Skin epidermis (tissue), 12 donors: ENCODE measurements around the gene FLRT2.

Experiments
- H3K27ac ChIP-seq, 21 experiments: fragments of 200-600 bp; sonication (generic) in 11 of 21; one replicate each; pipeline ENCODE4 v1.5.0; 2020; ENCODE audit warnings: mild to moderate bottlenecking in 3 of 21, inconsistent platforms in 2 of 21, moderate library complexity in 2 of 21
- H3K4me3 ChIP-seq, 7 experiments: fragments of 200-600 bp; sonication (generic) in 2 of 7; one replicate each; pipeline ENCODE4 v1.5.0; 2020; ENCODE audit warnings: inconsistent platforms in 2 of 7, mild to moderate bottlenecking in 2 of 7, moderate library complexity in 1 of 7

FLRT2 gene

DNA sequence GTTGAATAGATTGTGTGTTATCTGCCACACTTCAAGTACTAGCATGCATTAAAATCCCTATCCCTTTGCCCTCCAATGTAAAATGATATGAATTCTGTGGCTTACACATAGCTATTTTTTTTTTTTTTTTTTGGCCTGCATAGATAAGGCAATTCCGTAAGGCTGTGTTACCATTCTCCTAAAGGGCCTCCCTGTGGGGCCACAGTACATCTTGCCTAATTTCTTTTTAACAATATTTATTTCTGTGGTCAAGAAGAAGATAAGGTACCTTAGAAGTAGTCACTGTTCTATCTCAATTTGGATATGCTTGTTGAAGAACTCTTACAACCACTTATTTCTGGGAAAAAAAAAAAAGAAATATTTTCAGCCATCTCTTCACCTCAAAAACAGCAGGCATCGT, 19.8 kb downstream of the FLRT2 start:
- no peak overlapping the region for H3K4me3 ChIP-seq
- no peak overlapping the region for H3K27ac ChIP-seq

DNA sequence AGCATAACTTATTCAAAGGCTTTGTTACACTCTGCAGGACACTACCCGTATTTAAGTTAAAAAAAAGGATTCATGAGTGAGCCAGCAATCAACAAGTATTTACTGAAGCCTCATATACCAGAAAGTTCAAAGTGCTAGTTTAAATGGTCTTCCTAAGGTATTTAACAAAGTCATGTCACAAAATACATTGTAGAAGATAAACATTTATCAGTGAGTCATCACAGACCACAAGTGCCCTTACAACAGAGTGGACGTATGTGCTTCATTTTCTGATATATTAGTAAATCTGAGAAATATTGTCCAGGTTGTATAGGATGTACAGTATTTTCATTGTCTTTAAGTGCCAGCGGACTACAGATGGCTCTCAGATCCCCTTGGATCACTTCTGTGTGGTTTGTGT, 24.2 kb downstream of the FLRT2 start:
- no peak overlapping the region for H3K27ac ChIP-seq
- H3K4me3 ChIP-seq: no peak overlapping the region

DNA sequence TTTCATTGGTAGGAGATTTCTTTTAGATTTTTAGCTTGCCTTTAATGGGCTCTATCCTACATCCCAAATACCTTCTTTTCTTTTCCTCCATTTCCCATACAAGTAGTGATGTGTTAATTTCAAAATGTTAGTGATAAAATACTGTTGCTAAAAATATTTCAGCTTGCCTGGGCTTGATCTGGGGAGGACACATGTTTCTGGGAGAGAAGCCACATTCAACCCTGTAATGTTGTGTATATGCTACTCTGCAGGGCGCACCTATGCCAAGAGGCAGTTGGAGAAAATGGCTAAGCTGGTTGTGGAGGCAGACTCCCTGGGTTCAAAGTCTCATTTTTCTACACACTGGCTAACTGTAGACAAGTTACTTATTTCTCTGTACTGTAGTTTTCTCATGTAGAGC, 26.3 kb downstream of the FLRT2 start:
- H3K27ac ChIP-seq: no peak overlapping the region

DNA sequence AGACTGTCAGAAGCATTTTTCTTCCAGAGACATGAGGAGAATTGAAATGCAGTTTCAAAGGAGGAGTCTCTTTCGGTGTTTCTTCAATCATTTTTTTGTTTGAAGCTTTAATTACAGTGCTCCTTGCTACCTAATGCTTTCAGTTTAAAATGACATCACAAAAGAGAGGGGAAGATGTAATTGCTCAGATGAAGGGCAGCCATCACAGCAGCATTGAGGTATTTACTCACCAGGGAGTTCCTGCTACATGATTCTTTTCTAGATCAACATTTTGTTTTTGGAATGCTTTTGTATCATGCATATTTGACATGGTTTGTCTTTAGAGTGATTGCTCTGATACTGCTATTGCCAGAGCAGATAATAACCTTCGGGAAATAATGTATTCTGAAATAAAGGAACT, 28.6 kb downstream of the FLRT2 start:
- Histone ChIP-seq H3K4me3 (no peak overlapping the region), H3K27ac (no peak overlapping the region)

More for the DNA sequence above, 26.3 kb downstream of the FLRT2 start:
- H3K4me3 ChIP-seq: no peak overlapping the region

DNA sequence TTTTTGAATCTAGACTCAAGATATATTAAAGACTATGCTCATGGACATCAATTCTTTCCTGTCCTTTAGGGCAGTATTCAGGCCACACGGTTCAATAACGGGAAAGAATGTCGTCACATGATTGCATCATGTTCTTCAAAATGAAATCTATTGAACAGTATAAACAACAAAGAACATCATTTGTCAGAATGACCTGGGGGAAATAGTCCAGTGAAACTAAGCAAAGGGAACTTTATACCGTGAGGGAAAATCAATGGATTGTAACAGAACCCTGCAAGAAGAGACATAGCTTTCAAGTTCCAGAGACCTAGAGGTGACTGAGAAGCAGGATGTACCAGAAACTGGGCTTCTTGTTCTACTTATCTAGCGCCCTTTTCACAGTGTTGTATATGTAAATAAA, 32.7 kb downstream of the FLRT2 start:
- Histone ChIP-seq H3K4me3 (no peak overlapping the region), H3K27ac (no peak overlapping the region)

DNA sequence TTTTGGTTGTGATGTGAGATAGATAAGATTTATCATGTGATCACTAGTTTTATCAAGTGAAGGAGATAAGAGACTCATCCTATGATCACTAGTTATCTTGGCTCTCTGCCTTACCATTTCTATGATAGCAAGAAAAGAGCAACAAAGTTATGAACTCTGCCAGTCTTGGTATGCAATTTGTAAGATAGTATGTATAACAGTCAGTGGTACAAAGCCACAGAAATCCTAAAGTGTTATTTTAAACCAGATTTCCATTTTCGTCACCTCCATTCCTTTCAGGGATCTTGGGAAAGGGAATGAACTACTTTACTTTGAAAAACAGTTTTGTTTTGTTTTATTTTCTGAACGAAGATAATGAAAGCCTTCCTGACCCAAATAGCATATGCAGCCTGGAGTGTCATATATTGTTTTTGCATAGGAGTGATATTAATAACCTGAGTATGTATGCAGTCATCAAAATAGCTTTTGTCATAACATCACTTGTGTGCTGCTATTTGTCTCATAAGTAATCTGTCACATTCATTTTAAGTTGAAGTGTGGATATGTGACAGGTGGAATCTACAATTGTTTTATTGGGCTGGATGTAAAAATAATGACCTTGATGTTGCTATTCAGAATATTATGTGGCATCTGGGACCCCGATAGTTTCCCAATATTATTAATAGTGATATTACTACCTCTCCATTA, 35.0 kb downstream of the FLRT2 start:
- no peak overlapping the region for H3K27ac ChIP-seq
- no peak overlapping the region for H3K4me3 ChIP-seq

DNA sequence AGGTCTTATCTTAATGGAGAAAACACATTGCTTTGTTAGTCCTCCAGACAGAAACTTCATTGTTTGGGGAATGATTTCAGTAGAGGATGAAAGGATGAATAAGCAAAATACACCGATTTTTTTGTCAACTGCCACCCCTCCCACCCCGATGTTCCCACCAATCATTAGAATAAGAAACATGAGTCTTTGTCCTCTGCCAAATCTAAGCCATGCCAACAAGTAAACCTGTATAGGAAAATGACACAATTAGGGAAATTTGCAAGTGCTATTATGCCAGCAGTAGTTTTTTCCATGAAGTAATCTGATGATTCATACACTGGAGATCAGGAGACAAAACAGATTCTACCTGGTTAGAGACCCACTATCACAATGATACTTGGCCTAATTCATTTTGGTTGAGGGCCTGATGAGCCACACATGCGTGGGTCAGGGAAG, 35.9 kb downstream of the FLRT2 start:
- no peak overlapping the region for H3K27ac ChIP-seq
- no peak overlapping the region for H3K4me3 ChIP-seq

DNA sequence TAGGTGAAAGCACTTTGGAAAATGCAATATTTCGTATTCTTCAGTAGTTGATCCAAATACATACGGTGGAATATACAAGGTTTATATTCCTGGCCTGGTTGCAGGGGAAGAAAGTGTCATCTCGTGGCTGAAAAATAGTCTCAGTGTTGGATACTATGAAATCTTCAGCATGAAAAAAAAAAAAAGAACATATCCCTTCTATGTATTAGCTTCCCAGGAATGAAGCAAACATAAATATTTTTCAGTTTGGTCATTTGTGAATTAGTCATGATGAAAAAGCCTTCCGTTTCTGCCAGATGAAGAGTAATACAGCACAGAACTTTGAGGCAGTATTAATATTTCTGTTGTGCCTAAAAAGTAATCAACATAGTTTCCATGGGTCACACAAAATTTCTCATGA, 36.7 kb downstream of the FLRT2 start:
- no peak overlapping the region for H3K4me3 ChIP-seq
- no peak overlapping the region for H3K27ac ChIP-seq

DNA sequence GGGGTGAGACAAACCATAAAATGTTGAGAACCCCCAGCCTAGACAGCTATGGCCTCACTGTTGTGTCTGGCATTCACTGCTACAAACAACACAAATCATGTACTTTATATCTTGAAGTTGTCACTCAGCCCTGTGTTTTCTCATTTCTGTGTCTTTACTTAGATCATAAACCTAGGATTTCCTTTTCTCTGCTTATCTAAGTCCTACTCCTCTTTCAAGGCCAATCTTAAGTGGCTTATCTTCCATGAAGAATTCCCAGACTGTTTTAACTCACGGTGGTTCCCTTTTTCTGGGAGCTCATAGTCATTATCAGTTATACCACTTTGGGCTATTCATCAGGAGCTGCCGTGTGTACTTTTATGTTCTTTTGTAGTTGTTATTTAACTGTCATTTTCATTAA, 42.1 kb downstream of the FLRT2 start:
- no peak overlapping the region for H3K4me3 ChIP-seq
- no peak overlapping the region for H3K27ac ChIP-seq

DNA sequence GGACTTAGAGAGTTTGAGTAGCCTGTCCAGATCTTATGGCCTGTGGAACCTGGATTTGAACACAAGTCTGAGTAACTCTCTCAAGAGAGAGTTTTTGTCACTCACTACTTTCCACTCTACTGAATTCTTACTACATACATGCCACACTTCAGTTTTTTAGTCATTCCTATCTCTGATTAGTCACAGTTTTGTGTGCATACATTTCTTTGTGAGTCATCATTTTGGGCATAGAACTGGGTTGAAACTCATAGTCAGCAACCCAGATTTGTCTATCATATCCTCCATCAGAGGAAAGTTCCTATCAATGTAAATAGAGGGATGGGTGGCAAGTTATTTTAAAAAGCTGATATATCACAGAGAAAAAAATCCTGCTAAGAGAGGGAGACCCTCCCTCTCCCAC, 42.9 kb downstream of the FLRT2 start:
- no peak overlapping the region for H3K27ac ChIP-seq
- H3K4me3 ChIP-seq: no peak overlapping the region

DNA sequence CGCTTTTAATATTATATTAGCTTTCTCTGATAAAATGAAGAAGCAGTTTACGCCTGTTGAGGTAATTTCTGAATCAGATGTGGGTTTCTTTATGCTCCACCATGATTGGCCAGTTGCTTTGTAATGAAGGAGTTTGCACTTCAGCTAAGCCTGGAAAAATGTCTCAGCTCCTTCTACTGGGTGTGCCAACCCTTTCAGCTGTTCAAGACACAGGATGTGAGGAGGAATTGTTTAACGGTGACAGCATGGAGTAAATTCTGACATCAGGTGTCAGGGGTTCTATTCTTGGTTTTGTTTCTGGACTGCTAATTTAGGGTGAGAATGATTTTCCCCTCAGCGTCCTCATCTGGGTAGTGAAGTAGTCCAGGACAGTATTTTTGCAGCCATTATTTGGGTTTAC, 43.5 kb downstream of the FLRT2 start:
- no peak overlapping the region for H3K27ac ChIP-seq
- H3K4me3 ChIP-seq: no peak overlapping the region

DNA sequence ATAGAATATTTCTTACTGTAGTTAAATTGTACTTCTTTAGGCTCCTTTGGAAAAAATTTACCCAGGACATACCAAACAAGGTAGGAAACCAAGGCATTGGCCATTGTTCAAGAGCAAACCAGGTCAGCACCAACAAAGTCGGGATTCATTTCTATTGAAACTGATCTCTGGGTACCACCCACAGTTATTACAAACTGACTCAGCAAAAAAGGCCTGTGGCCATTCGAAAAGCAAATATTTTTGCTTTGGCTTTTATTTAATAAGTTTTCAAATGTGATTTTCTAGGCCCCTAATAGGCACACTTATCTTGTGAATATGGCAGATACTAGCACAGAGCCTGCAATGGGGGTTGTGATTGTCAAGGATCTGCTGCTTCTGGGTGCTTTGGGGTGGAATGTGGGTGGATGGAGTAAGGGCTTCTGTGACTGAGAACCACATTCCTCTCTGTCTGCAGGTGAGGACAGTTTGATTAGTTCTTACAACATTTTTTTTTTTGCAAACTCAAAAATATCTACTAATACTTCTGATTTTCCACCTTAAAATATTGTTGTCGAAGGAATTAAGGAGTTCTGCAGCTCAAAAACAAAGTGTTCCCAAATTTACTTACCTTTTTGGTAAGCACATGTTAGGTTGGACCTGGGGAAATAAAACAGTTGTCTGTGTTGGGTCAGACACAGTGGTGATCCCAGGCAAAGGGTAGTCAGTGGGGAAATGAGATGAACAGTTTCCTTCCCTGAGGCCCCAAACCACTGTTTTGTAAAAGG, 45.1 kb downstream of the FLRT2 start:
- no peak overlapping the region for H3K4me3 ChIP-seq
- H3K27ac ChIP-seq: no peak overlapping the region

DNA sequence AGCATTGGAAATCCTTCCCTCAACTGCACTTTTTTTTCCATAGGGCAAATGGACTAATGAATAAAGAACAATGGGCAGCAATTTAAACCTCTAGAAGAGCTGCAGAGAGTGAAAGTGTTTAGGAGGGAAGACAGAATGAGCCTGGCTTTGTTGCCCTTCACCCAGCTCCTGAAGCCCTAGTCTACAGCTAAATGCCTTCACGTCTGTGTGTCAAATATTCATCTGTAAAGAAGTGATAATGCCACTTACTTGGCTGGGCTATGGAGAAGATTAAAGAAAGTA, 45.6 kb downstream of the FLRT2 start:
- H3K4me3 ChIP-seq: no peak overlapping the region
- H3K27ac ChIP-seq: no peak overlapping the region

DNA sequence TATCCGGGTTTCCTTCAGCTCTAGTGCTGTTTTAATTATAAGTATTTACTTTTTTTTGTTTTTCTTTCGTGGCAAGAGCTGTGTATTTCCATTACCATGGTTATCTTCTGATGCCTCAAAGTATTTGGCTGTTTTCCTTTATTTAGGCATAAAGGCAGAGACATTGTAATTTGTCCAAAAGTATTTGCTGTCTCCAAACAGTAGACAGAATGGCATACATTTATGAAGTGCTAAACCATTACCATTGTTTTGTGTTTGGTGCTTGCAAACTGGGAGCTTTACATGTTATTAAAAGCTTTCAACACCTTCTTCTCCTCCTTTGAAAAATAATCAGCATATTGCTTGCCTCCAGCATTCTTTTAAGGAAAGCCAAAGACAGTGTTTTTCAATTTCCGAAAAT, 46.3 kb downstream of the FLRT2 start:
- H3K4me3 ChIP-seq: no peak overlapping the region
- no peak overlapping the region for H3K27ac ChIP-seq

DNA sequence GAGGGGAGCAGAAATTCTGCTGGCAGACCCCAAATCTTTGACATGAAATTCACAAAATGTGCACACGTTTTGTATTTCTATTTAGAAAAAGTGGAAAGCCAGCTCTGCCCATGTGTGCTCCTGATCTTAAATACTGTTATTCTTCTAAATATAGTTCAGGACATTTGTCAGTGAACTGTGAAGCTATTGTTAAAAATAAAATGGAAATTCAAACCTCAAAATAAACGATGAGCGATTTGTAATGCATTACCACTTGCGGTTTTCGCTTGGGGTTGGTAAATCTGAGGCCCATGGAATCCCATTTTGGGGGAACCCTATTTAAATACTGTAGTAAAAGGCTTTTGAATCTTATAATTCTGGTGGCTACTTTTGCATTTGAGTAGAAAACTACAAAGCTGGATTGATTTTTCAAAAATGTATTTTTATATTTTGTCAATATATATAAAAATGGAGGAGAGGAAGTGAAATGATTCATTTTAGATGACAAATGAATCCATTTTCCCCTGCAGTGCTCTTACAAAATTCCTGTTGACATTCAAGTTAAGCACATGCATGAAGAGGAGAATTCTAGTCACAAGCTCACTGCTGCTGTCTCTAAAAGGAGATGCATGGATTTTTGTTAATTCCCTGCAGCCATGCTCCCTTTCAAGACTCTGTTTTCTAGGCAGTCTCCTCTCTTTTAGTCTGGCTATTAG, 47.1 kb downstream of the FLRT2 start:
- Histone ChIP-seq H3K4me3 (no peak overlapping the region), H3K27ac (no peak overlapping the region)

DNA sequence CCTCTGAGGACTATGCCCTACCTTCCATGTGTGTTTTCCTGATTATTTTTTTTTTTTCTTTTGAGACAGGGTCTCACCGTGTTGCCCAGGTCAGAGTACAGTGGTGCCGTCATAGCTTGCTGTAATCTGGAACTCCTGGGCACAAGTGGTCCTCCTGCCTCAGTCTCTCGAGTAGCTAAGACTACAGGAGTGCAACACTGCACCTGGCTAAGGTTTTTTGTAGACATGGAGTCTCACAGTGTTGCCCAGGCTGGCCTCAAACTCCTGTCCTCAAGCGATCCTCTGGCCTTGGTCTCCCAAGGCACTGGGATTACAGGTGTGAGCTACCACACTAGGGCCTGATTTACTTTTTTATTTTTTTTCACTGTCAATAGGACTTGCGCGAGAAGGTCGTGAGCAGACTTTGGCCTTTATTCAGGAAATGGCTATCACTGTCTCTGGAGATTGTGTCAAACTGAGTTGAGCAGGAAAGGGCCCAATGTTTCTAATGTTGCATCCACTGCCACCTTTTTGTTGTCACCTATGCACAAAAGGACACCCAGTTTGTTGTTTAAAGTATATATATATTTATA, 47.7 kb downstream of the FLRT2 start:
- Histone ChIP-seq H3K27ac (no peak overlapping the region), H3K4me3 (no peak overlapping the region)

DNA sequence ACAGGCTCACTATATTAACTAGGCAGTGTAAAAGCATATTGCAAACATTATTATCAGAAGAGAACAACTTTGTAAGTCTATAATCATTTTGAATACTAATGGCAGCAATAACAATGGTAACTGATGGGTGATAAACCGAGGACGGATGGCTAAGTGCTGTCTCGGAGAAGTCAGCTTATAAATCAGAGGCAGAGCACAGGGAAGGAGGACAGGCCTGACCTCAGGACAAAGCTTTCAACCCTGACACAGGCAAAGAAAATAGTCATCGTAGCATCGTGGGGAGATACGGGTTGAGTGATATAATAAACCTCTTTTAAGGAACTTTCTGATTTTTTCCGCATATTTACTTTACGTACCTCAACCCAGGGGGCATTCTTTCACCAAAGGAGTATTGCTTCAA, 48.4 kb downstream of the FLRT2 start:
- no peak overlapping the region for H3K4me3 ChIP-seq

DNA sequence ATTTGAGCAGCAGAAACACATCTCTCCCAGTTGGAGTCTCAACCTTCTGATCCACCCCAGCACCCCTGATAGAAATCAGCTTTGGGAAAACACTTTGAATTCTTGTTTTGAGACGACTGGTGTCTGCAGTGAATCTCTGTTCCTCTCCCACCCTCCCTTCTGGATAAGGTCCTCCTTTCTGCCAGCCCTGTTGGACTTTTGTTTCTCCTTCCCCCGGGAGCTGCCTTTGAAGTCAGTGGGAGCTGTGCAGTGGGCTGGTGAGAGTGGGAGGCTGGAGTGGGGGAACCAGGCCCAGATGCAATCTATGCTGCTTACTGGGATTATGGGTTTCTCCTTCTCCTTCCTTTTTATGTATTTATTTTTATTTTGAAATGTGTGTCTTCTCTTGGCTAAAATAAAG, 49.0 kb downstream of the FLRT2 start:
- H3K27ac ChIP-seq: no peak overlapping the region

More for the DNA sequence above, 48.4 kb downstream of the FLRT2 start:
- H3K27ac ChIP-seq: no peak overlapping the region

DNA sequence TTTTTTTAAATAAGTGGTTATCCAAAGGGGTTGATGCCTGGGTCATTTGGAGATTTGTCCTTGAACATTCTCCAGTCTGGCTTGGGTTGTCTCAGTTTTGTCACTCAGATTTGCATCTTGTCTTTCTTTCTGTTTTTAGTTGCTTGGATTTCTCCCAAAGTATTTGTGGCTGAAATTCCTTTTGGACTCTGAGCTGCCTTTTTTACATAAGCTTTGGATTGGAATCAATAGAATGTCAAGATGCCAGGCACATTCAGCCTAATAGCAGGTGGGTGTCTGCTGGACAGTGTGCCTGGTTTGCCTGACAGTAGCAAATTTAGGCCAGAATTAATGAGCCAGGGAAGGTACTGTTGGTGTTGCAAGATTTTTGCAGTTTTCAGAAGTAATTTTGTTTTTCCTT, 50.0 kb downstream of the FLRT2 start:
- Histone ChIP-seq H3K4me3 (no peak overlapping the region), H3K27ac (no peak overlapping the region)

More for the DNA sequence above, 49.0 kb downstream of the FLRT2 start:
- H3K4me3 ChIP-seq: no peak overlapping the region

DNA sequence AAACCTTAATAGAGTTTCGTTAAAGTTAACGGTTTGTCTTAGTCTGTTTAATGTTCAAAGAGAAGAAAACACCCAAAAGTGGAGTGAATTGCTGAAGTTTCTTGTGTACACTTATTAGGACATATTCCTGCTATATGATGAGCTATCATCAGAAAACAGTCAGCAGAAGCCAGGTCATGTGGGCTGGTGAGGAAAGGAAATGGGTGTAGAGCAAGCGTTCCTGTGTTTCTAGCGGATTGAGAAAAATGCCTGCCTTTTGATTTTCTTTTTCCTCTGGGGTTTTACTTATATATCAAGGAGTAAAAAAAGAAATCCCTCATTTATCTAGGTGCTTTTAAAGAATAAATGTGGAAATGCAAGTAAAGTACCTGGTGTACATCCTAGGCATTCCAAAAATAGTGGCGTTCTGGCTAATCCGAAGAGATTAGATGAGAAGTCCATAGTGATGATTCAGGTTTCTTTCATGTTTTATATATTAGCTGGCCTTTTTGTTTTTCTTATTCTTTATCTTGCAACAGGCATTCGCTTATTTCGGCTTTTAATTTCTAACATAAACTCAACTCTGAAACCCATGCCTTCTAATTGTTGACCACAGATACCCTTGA, 50.7 kb downstream of the FLRT2 start:
- no peak overlapping the region for H3K27ac ChIP-seq
- H3K4me3 ChIP-seq: no peak overlapping the region

DNA sequence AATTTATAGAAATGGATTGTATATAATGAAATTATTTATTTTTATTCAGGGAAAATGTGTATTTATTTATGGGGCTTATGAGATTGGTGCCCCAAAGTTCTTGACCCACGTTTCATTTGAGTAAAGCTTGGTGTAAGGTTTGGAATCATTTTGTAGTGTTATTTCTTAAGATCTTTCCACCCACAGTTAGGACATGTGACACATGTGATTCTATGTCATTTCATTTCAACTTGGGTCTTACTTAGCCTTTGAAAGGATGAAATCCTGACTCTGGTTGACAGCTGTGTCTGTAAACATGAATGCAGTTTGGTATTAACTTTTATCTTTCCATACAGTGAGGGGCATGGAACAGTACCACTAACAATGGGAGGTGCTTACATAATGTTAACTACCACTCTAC, 51.7 kb downstream of the FLRT2 start:
- Histone ChIP-seq H3K4me3 (no peak overlapping the region), H3K27ac (no peak overlapping the region)
